CD14-positive monocyte (primary cell): ENCODE measurements around the gene FAM120B. TPM values are rescaled to one million over a fixed set of nuclear protein-coding genes. Genes with fewer than 3 reads are reported as not detected.

ENCODE experiments used
- DNase-seq, 3 donors: peaks; one replicate each; pipeline ENCODE4 v3.0.0-alpha.2; 2011 to 2022
- H2AFZ ChIP-seq: 2 replicates; pipeline ENCODE4 v1.6.0; 2012; ENCODE audit warnings: mild to moderate bottlenecking, low read depth, low read length, inconsistent platforms; ENCODE audit not compliant: insufficient read depth, poor library complexity, severe bottlenecking
- H3K27ac ChIP-seq, 2 donors: 1 replicate in 1 of 2; 2 replicates in 1 of 2; pipeline ENCODE4 v1.5.1; 2012 to 2013; ENCODE audit warnings: low read length in 2 of 2, control low read depth in 1 of 2, inconsistent platforms in 1 of 2, low read depth in 1 of 2, mild to moderate bottlenecking in 1 of 2
- H3K27me3 ChIP-seq, 2 donors: one replicate each; pipeline versions ENCODE4 v1.6.0 to v1.6.1; 2011 to 2013; ENCODE audit warnings: low read length in 2 of 2; ENCODE audit not compliant: control insufficient read depth in 2 of 2, insufficient read depth in 2 of 2
- H3K36me3 ChIP-seq, 2 donors: replicated peaks in 1 of 2; 1 replicate in 1 of 2; 2 replicates in 1 of 2; pipeline versions ENCODE4 v1.5.1 to v1.6.1; 2012 to 2013; ENCODE audit warnings: low read length in 2 of 2, control low read depth in 1 of 2, inconsistent platforms in 1 of 2, mild to moderate bottlenecking in 1 of 2; ENCODE audit not compliant: insufficient read depth in 2 of 2, control insufficient read depth in 1 of 2
- H3K4me1 ChIP-seq, 2 donors: 1 replicate in 1 of 2; 2 replicates in 1 of 2; pipeline versions ENCODE4 v1.5.1 to v1.6.1; 2012 to 2013; ENCODE audit warnings: low read length in 2 of 2, control low read depth in 1 of 2, inconsistent platforms in 1 of 2, mild to moderate bottlenecking in 1 of 2, moderate library complexity in 1 of 2; ENCODE audit not compliant: insufficient read depth in 2 of 2, control insufficient read depth in 1 of 2
- H3K4me2 ChIP-seq: replicated peaks from 2 replicates; pipeline ENCODE3; 2012; ENCODE audit warnings: low read length, moderate library complexity, mild to moderate bottlenecking; ENCODE audit not compliant: poor library complexity, severe bottlenecking; ENCODE audit errors: extremely low read depth
- H3K4me3 ChIP-seq, 3 experiments: fragments of 200-600 bp in 1 of 3; sonication (generic) in 1 of 3; replicated peaks in 1 of 3; 1 replicate in 2 of 3; 2 replicates in 1 of 3; pipeline ENCODE4 v1.5.1; 2011 to 2013; ENCODE audit warnings: low read length in 3 of 3, mild to moderate bottlenecking in 3 of 3, control low read depth in 2 of 3, low read depth in 2 of 3, inconsistent platforms in 1 of 3, moderate library complexity in 1 of 3
- H3K79me2 ChIP-seq: 2 replicates; pipeline ENCODE4 v1.6.0; 2012; ENCODE audit warnings: mild to moderate bottlenecking, control low read depth, inconsistent platforms, low read length, moderate library complexity; ENCODE audit not compliant: insufficient read depth
- H3K9ac ChIP-seq: 2 replicates; pipeline ENCODE4 v1.6.0; 2017; ENCODE audit warnings: low read length, mild to moderate bottlenecking; ENCODE audit not compliant: insufficient read depth, poor library complexity, severe bottlenecking
- H3K9me3 ChIP-seq, 2 donors: replicated peaks in 1 of 2; 1 replicate in 1 of 2; 2 replicates in 1 of 2; pipeline versions ENCODE4 v1.5.1 to v1.6.1; 2012 to 2013; ENCODE audit warnings: low read length in 2 of 2, control low read depth in 1 of 2; ENCODE audit not compliant: control insufficient read depth in 1 of 2, insufficient read depth in 1 of 2
- H4K20me1 ChIP-seq: 2 replicates; pipeline ENCODE4 v1.6.0; 2012; ENCODE audit warnings: mild to moderate bottlenecking, low read length, control low read depth, moderate library complexity; ENCODE audit not compliant: insufficient read depth
- H3K27ac Mint-ChIP-seq, 7 donors: one replicate each; pipeline ENCODE4 v1.8.0; 2020; ENCODE audit warnings: mild to moderate bottlenecking in 7 of 7, mixed read lengths in 7 of 7, moderate library complexity in 6 of 7, inconsistent platforms in 2 of 7
- H3K27me3 Mint-ChIP-seq, 3 donors: one replicate each; pipeline ENCODE4 v1.8.0; 2021 to 2022; ENCODE audit warnings: low read depth in 3 of 3, mild to moderate bottlenecking in 3 of 3, mixed read lengths in 3 of 3, moderate library complexity in 3 of 3, inconsistent platforms in 1 of 3
- H3K36me3 Mint-ChIP-seq, 2 donors: one replicate each; pipeline ENCODE4 v1.8.0; 2020; ENCODE audit warnings: mixed read lengths in 2 of 2, inconsistent platforms in 1 of 2, mild to moderate bottlenecking in 1 of 2
- H3K4me1 Mint-ChIP-seq: one replicate; pipeline ENCODE4 v1.8.0; 2020; ENCODE audit warnings: mild to moderate bottlenecking, mixed read lengths
- H3K4me3 Mint-ChIP-seq, 2 donors: one replicate each; pipeline ENCODE4 v1.8.0; 2020; ENCODE audit warnings: mild to moderate bottlenecking in 2 of 2, mixed read lengths in 2 of 2, moderate library complexity in 1 of 2
- H3K9me3 Mint-ChIP-seq, 7 donors: one replicate each; pipeline ENCODE4 v1.8.0; 2020 to 2022; ENCODE audit warnings: mixed read lengths in 7 of 7, mild to moderate bottlenecking in 6 of 7, moderate library complexity in 6 of 7, inconsistent platforms in 2 of 7
- WGBS: methylation state at CpG from one replicate; pipeline ENCODE4 v1.1.5; 2013; ENCODE audit warnings: missing lambda C conversion rate; ENCODE audit not compliant: insufficient coverage; 5-methylcytosine and 5-hydroxymethylcytosine counted together
- intact Hi-C, 2 donors: fragments of 100-400 bp; cut with micrococcal nuclease; formaldehyde crosslinking; loops; one replicate each; pipeline versions ENCODE4 v1.15.0 to v1.15.1; 2023
- polyA plus RNA-seq, 3 donors: library from polyadenylated mRNA; depleted of rRNA in 1 of 3; unstranded in 2 of 3; stranded (reverse) in 1 of 3; fragments of 300-500 nt in 2 of 3; fragments of >200 nt in 1 of 3; fragmentation: Illumina TruSeq in 2 of 3; gene quantifications; 1 replicate in 2 of 3; 2 replicates in 1 of 3; pipeline ENCODE4 v1.2.3, GENCODE V29; 2012 to 2021
- TF ChIP-seq, protein P1 (sequence below): fragments of 200-600 bp; IDR thresholded peaks from one replicate; pipeline ENCODE4 v1.8.0; 2022; ENCODE audit warnings: antibody characterized with exemption, mild to moderate bottlenecking

FAM120B gene
- polyA plus RNA-seq, 3 donors, result 10.6 to 20.2 (median 11.2) TPM

DNA sequence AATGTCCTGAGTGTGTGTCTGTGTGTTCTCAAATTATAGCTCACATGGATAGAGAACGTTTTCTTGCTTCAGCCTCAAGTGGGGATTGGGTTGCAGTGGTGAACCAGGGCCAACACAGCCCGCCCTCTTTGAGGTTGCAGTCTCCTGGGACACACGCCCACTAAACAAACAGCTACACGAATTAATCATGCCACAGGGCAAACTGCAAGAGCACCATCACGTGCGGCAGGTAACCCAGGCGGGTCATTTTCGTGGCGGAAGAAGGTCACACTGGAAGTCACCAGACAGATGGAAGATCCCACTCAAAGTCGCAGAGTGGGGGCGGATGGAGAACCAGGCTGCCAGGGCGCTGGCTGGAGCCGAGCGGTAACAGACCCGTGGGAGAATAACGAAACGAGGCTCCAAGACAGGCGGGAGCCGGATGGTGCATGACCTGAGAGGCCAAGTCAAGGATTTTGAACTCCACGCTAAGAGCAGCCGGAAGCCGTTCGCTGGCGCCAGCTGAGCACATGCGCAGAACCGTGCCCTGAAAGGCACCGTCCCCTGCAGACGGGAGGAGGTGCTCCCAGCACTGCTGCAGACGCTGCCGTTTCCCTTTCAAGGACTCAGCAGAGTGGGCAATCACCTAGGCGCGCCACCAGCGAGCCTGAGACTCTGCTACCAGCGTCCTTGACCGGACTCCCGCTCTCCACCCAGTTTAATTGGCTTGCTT, 26.4 kb upstream of the FAM120B start:
- DNase-seq, result peak in 1 of 3 donors; percentile 46
- peak overlapping the region; percentile 41 to 48 for H3K27ac ChIP-seq
- H3K4me3 ChIP-seq, result peak overlapping the region; percentile 14 to 61 (median 32)
- WGBS, result 78% methylated on average over 36 of the region's 36 CpGs
- H3K4me2 ChIP-seq, result peak overlapping the region; percentile 57
- H3K36me3 ChIP-seq, result no peaks in the 10 kb centered on the region
- TF ChIP-seq, protein P1, sequence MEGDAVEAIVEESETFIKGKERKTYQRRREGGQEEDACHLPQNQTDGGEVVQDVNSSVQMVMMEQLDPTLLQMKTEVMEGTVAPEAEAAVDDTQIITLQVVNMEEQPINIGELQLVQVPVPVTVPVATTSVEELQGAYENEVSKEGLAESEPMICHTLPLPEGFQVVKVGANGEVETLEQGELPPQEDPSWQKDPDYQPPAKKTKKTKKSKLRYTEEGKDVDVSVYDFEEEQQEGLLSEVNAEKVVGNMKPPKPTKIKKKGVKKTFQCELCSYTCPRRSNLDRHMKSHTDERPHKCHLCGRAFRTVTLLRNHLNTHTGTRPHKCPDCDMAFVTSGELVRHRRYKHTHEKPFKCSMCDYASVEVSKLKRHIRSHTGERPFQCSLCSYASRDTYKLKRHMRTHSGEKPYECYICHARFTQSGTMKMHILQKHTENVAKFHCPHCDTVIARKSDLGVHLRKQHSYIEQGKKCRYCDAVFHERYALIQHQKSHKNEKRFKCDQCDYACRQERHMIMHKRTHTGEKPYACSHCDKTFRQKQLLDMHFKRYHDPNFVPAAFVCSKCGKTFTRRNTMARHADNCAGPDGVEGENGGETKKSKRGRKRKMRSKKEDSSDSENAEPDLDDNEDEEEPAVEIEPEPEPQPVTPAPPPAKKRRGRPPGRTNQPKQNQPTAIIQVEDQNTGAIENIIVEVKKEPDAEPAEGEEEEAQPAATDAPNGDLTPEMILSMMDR, result no peak
- peaks cover 14 to 18% of the 10 kb centered on the region in 2 donors for H3K4me1 ChIP-seq
- intact Hi-C loops, result no loop called here
- Mint-ChIP-seq H3K9me3 (peaks cover 0 to 2% (median 0%) of the 10 kb centered on the region in 7 donors), H3K27me3 (peaks cover 11 to 23% (median 13%) of the 10 kb centered on the region in 3 donors), H3K36me3 (peaks cover 0 to 3% of the 10 kb centered on the region in 2 donors), H3K27ac (peak overlapping the region; percentile 9 to 84 (median 65)), H3K4me3 (peak overlapping the region; percentile 63 to 84), H3K4me1 (peaks cover 16% of the 10 kb centered on the region)
- no peaks in the 10 kb centered on the region for H4K20me1 ChIP-seq
- H3K9me3 ChIP-seq, result no peaks in the 10 kb centered on the region
- H3K27me3 ChIP-seq, result peaks cover 0 to under 1% of the 10 kb centered on the region in 2 donors
- no peak overlapping the region for H3K9ac ChIP-seq
- no peaks in the 10 kb centered on the region for H3K79me2 ChIP-seq
- H2AFZ ChIP-seq, result peak overlapping the region; percentile 50

DNA sequence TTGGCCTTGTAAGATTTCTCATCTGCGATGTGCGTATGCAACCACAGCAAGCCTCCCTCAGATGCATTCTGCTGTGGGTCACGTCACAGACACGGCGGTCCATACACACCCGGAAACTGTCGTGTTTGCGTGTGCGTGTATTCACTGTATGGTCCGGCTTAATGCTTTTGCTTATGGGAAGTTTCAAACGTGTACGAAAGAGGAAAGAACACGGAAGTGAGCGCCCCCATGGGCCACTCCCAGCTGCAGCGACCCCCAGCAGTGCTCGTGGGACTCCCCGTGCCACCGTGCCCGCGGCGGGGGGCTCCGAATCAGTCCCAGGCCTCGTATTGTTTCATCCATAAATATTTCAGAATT, 25.9 kb upstream of the FAM120B start:
- peak overlapping the region; percentile 57 for H3K4me2 ChIP-seq
- H3K36me3 ChIP-seq, result no peaks in the 10 kb centered on the region
- intact Hi-C loops, result no loop called here
- peak overlapping the region; percentile 50 for H2AFZ ChIP-seq
- 71% methylated on average over 19 of the region's 23 CpGs for WGBS
- TF ChIP-seq, protein P1, result no peak
- peak overlapping the region; percentile 63 to 84 for H3K4me3 Mint-ChIP-seq
- no peaks in the 10 kb centered on the region for H3K79me2 ChIP-seq
- H3K36me3 Mint-ChIP-seq, result no peaks in the 10 kb centered on the region
- peaks cover 0 to 6% of the 10 kb centered on the region in 2 donors for H3K27me3 ChIP-seq
- H3K4me1 ChIP-seq, result peaks cover 14 to 18% of the 10 kb centered on the region in 2 donors
- peak overlapping the region; percentile 8 for H3K9ac ChIP-seq
- H3K9me3 Mint-ChIP-seq, result peaks cover 0 to 2% (median 0%) of the 10 kb centered on the region in 7 donors
- H3K9me3 ChIP-seq, result no peaks in the 10 kb centered on the region
- peak overlapping the region; percentile 41 to 48 for H3K27ac ChIP-seq
- H3K27ac Mint-ChIP-seq, result peak overlapping the region in 6 of 7 donors; percentile 43 to 84 (median 66)
- H3K4me1 Mint-ChIP-seq, result peaks cover 16% of the 10 kb centered on the region
- no peaks in the 10 kb centered on the region for H4K20me1 ChIP-seq
- peak in 1 of 3 donors; percentile 52 for DNase-seq
- peak overlapping the region; percentile 14 to 61 (median 32) for H3K4me3 ChIP-seq
- H3K27me3 Mint-ChIP-seq, result peaks cover 14 to 28% (median 16%) of the 10 kb centered on the region in 3 donors
